Measurements from ENCODE around the gene ABCA2. TPM values are rescaled to one million over a fixed set of nuclear protein-coding genes. Genes with fewer than 3 reads are reported as not detected.

Gene ABCA2
- total RNA-seq, 1 experiment from 2014 or later, result 19.2 TPM

- no peak overlapping the region for H3K4me3 Mint-ChIP-seq
- H3K36me3 Mint-ChIP-seq, result peaks cover 3% of the 10 kb centered on the region
- H3K27me3 Mint-ChIP-seq (ENCODE audit: low read depth), result peaks cover 3% of the 10 kb centered on the region; the same call in 1 of the 2 replicates
- DNase-seq (ENCODE audit: low spot score) (no peak), ATAC-seq (no peak)
- TF ChIP-seq ZNF317 (CRISPR knock-in tag; IDR thresholded peaks at IDR 0.05; ENCODE audit: borderline replicate concordance, low read depth) (no peak), KAT7 (CRISPR knock-in tag; IDR thresholded peaks at IDR 0.05; ENCODE audit: borderline replicate concordance) (no peak), TCF7 (CRISPR knock-in tag; IDR thresholded peaks at IDR 0.05; ENCODE audit: low read depth) (no peak)
- ChIA-PET POLR2A (interaction anchor here (0.9 to 1.0 kb wide), 2 partner anchors 20 to 21 kb away, joined by 3 read pairs; partner anchors contain the start of gene MAN1B1), CTCF (interaction anchor here (0.7 to 10.4 kb wide), 10 partner anchors 10 to 171 kb away, joined by 3 to 240 read pairs (median 20); partner anchors contain the start of genes ENTPD2, MAN1B1 and SSNA1)
- no peaks in the 10 kb centered on the region for H3K9me3 Mint-ChIP-seq
- no peak overlapping the region for H3K27ac Mint-ChIP-seq
- H3K4me1 Mint-ChIP-seq, result peaks cover 17% of the 10 kb centered on the region
Observed at GRCh38 chr9:137066096-137066861, 38.2 kb upstream of the ABCA2 start.

DNA sequence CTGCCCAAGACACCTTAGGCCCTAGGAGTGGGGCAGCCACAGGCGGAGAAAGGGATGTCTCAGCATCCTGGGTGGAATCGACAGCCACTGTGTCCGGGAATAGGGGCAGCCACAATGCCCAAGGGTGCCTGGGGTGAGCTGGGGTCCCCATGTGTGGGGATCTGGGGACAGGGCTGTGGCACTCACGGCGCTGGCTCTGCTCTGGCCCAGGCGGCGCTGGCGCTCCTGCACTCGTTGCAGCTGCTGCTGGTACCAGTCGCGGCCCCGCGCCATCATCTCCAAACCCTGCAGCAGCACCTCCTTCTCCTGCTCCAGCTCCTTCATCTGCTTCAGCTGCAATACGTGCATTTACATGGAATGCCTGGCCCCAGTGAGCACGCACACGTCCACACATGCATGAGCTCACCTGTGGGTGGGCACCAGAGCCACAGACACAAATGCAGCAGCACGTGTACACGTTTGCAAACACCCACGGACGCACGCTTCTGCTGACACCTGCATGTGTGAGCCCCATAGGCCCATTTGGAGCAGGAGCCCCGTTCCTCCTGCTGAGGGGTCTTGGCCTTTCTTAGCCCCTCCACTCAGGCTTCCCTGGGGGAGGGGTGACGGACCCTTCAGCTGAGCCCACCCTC is 37.4 kb upstream of the ABCA2 start:
- peaks cover 6% of the 10 kb centered on the region for H3K27me3 Mint-ChIP-seq (ENCODE audit: low read depth)
- H3K9me3 Mint-ChIP-seq, result no peaks in the 10 kb centered on the region
- H3K36me3 Mint-ChIP-seq, result peaks cover 3% of the 10 kb centered on the region
- CTCF ChIA-PET, result interaction anchor here (1.2 to 10.4 kb wide), 11 partner anchors 9 to 187 kb away, joined by 3 to 240 read pairs (median 12); partner anchors contain the start of genes ENTPD2, MAN1B1, NPDC1 and RNF208
- peak overlapping the region; percentile 60 for H3K27ac Mint-ChIP-seq
- TF ChIP-seq FOXP1 (CRISPR knock-in tag; IDR thresholded peaks at IDR 0.05; ENCODE audit: borderline replicate concordance), result no peak
- no peak for TF ChIP-seq OVOL2 (CRISPR knock-in tag; IDR thresholded peaks at IDR 0.05; ENCODE audit: borderline replicate concordance)
- no peak for TF ChIP-seq NR3C1 (CRISPR knock-in tag; conservative IDR thresholded peaks at IDR 0.05; ENCODE audit: low read depth)
- no peak for TF ChIP-seq CREB1 (CRISPR knock-in tag; IDR thresholded peaks at IDR 0.05)
- no peak for TF ChIP-seq NFYB (CRISPR knock-in tag; conservative IDR thresholded peaks at IDR 0.05; ENCODE audit: low read depth)
- DNase-seq (ENCODE audit: low spot score) (no peak), ATAC-seq (no peak)
- H3K4me1 Mint-ChIP-seq, result peaks cover 12% of the 10 kb centered on the region
- POLR2A ChIA-PET, result interaction anchor here (0.9 to 1.0 kb wide), 2 partner anchors 19 to 21 kb away, joined by 3 read pairs; partner anchors contain the start of gene MAN1B1
- no peak overlapping the region for H3K4me3 Mint-ChIP-seq

GRCh38 chr9:137064880-137065164 is 36.8 kb upstream of the ABCA2 start:
- H3K4me3 Mint-ChIP-seq, result no peak overlapping the region
- TF ChIP-seq GRHL2 (CRISPR knock-in tag; IDR thresholded peaks at IDR 0.05; ENCODE audit: insufficient replicate concordance, severe bottlenecking) (no peak), NR2C2 (CRISPR knock-in tag; IDR thresholded peaks at IDR 0.05) (no peak), NR1H2 (CRISPR knock-in tag; IDR thresholded peaks at IDR 0.05) (no peak), TEAD4 (CRISPR knock-in tag; IDR thresholded peaks at IDR 0.05) (no peak), ZSCAN18 (CRISPR knock-in tag; IDR thresholded peaks at IDR 0.05) (no peak)
- ChIA-PET POLR2A (no interaction called here), CTCF (interaction anchor here (1.1 to 10.4 kb wide), 23 partner anchors 8 to 307 kb away, joined by 3 to 240 read pairs (median 9); partner anchors contain the start of genes ENTPD2, LCN8, MAN1B1 and NPDC1)
- ATAC-seq, result no peak
- no peak overlapping the region for H3K27ac Mint-ChIP-seq
- H3K27me3 Mint-ChIP-seq (ENCODE audit: low read depth), result peaks cover 6% of the 10 kb centered on the region
- no peak for DNase-seq (ENCODE audit: low spot score)
- no peaks in the 10 kb centered on the region for H3K9me3 Mint-ChIP-seq
- peaks cover 12% of the 10 kb centered on the region for H3K4me1 Mint-ChIP-seq
- H3K36me3 Mint-ChIP-seq, result peaks cover 3% of the 10 kb centered on the region

DNA sequence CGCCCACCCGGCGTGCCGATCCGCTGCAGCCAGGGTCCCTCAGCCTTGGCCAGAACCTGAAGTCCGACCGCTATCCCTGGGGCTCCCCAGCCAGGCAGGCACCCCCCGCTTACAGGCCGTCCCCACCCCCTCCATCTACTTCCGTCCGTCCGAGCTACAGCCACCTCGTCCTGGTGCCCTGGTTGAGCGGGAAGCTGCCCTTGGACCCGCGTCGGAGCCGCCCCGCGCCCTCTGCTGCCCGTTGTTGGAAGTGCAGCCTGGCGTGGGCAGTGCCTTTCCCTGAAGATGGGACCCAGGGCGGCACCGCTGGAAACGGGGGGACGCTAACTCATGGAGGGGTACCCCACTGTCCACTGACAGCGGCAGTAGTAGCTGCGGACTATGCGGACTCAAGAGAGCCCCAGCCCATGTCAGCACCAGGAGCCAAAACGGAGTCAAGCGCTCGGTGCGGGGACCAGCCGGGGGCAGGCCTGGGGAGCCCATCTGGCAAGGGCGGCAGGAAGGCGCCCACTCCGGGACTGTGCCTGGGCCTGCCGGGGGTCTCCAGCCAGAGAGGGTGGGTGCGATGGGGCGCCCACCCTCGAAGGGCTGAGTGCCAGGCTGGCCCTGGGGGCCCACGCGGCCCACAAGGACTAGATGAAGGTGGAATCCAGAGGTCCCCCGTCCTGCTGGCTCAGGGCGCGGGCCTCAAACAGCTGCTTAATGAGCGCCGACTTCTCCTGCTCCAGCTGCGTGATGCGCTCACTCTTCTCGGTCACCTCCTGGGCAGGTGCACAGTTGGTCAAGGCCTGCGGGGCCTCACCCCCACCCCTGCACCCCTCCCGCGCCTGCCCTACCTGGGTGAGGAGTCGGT is 36.2 kb upstream of the ABCA2 start:
- Mint-ChIP-seq H3K4me1 (peaks cover 12% of the 10 kb centered on the region), H3K4me3 (no peak overlapping the region), H3K27ac (no peak overlapping the region), H3K9me3 (no peaks in the 10 kb centered on the region), H3K36me3 (peaks cover 3% of the 10 kb centered on the region), H3K27me3 (ENCODE audit: low read depth) (peaks cover 6% of the 10 kb centered on the region)
- ATAC-seq (peak; percentile 51), DNase-seq (ENCODE audit: low spot score) (peak; percentile 84)
- ChIA-PET POLR2A (interaction anchor here (0.6 kb wide), 1 partner anchor 219 kb away, joined by 7 read pairs; no protein-coding TSS in a partner anchor), CTCF (interaction anchor here (0.5 to 10.4 kb wide), 59 partner anchors 8 to 737 kb away, joined by 3 to 240 read pairs (median 5); partner anchors contain the start of genes ENTPD2, FUT7, GPSM1 and LCN8)
- TF ChIP-seq ZNF138 (CRISPR knock-in tag; conservative IDR thresholded peaks at IDR 0.05) (no peak), SMAD3 (CRISPR knock-in tag; IDR thresholded peaks at IDR 0.05; ENCODE audit: borderline replicate concordance) (no peak), FOXK1 (CRISPR knock-in tag; IDR thresholded peaks at IDR 0.05) (0 out of 2 replicates have a peak, but pooled peaks have one; percentile 16), GABPB1 (CRISPR knock-in tag; IDR thresholded peaks at IDR 0.05) (no peak), NFYB (CRISPR knock-in tag; conservative IDR thresholded peaks at IDR 0.05; ENCODE audit: low read depth) (no peak), HMGXB4 (CRISPR knock-in tag; IDR thresholded peaks at IDR 0.05) (peak; percentile 68), ZNF121 (CRISPR knock-in tag; IDR thresholded peaks at IDR 0.05) (no peak), NFE2L1 (CRISPR knock-in tag; IDR thresholded peaks at IDR 0.05) (no peak)
- TF ChIP-seq, protein P1, sequence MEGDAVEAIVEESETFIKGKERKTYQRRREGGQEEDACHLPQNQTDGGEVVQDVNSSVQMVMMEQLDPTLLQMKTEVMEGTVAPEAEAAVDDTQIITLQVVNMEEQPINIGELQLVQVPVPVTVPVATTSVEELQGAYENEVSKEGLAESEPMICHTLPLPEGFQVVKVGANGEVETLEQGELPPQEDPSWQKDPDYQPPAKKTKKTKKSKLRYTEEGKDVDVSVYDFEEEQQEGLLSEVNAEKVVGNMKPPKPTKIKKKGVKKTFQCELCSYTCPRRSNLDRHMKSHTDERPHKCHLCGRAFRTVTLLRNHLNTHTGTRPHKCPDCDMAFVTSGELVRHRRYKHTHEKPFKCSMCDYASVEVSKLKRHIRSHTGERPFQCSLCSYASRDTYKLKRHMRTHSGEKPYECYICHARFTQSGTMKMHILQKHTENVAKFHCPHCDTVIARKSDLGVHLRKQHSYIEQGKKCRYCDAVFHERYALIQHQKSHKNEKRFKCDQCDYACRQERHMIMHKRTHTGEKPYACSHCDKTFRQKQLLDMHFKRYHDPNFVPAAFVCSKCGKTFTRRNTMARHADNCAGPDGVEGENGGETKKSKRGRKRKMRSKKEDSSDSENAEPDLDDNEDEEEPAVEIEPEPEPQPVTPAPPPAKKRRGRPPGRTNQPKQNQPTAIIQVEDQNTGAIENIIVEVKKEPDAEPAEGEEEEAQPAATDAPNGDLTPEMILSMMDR (IDR thresholded peaks at IDR 0.05), result peak; percentile 99
